Loucy (cell line): ENCODE results near the gene CCDC187.

Experiments
- H2AFZ ChIP-seq: fragments of 200-600 bp; sonication (generic); 2 replicates; pipeline ENCODE4 v1.6.0; 2016; ENCODE audit warnings: antibody characterized with exemption, mild to moderate bottlenecking, low read length, moderate library complexity
- H3F3A ChIP-seq: fragments of 200-600 bp; 2 replicates; pipeline ENCODE4 v1.6.0; 2016; ENCODE audit warnings: antibody characterized with exemption, low read depth, mild to moderate bottlenecking
- H3K27me3 ChIP-seq: fragments of 200-600 bp; sonication (generic); 2 replicates; pipeline ENCODE4 v1.6.1; 2014; ENCODE audit warnings: low read length, mild to moderate bottlenecking; ENCODE audit not compliant: insufficient read depth, poor library complexity, severe bottlenecking
- H3K36me3 ChIP-seq: fragments of 200-600 bp; sonication (generic); 2 replicates; pipeline ENCODE4 v1.6.1; 2016; ENCODE audit warnings: low read length; ENCODE audit not compliant: insufficient read depth
- H3K4me1 ChIP-seq: fragments of 200-600 bp; sonication (generic); 2 replicates; pipeline ENCODE4 v1.5.1; 2014; ENCODE audit warnings: low read length, mild to moderate bottlenecking; ENCODE audit not compliant: insufficient read depth, poor library complexity, severe bottlenecking
- H3K4me2 ChIP-seq: fragments of 200-600 bp; sonication (generic); 2 replicates; pipeline ENCODE4 v1.6.0; 2014; ENCODE audit warnings: antibody characterized with exemption, low read length, low read depth, mild to moderate bottlenecking; ENCODE audit not compliant: poor library complexity, severe bottlenecking
- H3K4me3 ChIP-seq: fragments of 200-600 bp; sonication (generic); 2 replicates; pipeline ENCODE4 v1.5.1; 2014; ENCODE audit warnings: low read length, mild to moderate bottlenecking, mixed read lengths; ENCODE audit not compliant: poor library complexity, severe bottlenecking
- H3K79me2 ChIP-seq: fragments of 200-600 bp; sonication (generic); 2 replicates; pipeline ENCODE4 v1.6.1; 2014; ENCODE audit warnings: low read length; ENCODE audit not compliant: insufficient read depth
- H3K9ac ChIP-seq: fragments of 200-600 bp; sonication (generic); 2 replicates; pipeline ENCODE4 v1.6.0; 2014; ENCODE audit warnings: mild to moderate bottlenecking, low read depth, low read length, moderate library complexity; ENCODE audit not compliant: poor library complexity, severe bottlenecking
- H3K9me2 ChIP-seq: fragments of 200-600 bp; sonication (generic); replicated peaks from 2 replicates; pipeline ENCODE4 v1.6.1; 2016; ENCODE audit warnings: low read depth, low read length, mixed read lengths
- H3K9me3 ChIP-seq: fragments of 200-600 bp; sonication (generic); 2 replicates; pipeline ENCODE4 v1.6.1; 2014; ENCODE audit warnings: mild to moderate bottlenecking, antibody characterized with exemption, low read length, low read depth; ENCODE audit not compliant: insufficient read depth
- H4K20me1 ChIP-seq: fragments of 200-600 bp; sonication (generic); 2 replicates; pipeline ENCODE4 v1.6.0; 2014; ENCODE audit warnings: antibody characterized with exemption, low read length, mild to moderate bottlenecking; ENCODE audit not compliant: insufficient read depth, poor library complexity, severe bottlenecking
- EZH2phosphoT487 ChIP-seq: fragments of 200-600 bp; IDR thresholded peaks from 2 replicates; pipeline ENCODE4 v1.6.1; 2018; ENCODE audit warnings: antibody characterized with exemption, mild to moderate bottlenecking, moderate library complexity, borderline replicate concordance
- TF ChIP-seq, protein P1 (sequence below): fragments of 200-600 bp; sonication (generic); conservative IDR thresholded peaks from 2 replicates; pipeline ENCODE4 v1.5.1; 2014; ENCODE audit warnings: mild to moderate bottlenecking, antibody characterized with exemption, low read length

Gene CCDC187

DNA sequence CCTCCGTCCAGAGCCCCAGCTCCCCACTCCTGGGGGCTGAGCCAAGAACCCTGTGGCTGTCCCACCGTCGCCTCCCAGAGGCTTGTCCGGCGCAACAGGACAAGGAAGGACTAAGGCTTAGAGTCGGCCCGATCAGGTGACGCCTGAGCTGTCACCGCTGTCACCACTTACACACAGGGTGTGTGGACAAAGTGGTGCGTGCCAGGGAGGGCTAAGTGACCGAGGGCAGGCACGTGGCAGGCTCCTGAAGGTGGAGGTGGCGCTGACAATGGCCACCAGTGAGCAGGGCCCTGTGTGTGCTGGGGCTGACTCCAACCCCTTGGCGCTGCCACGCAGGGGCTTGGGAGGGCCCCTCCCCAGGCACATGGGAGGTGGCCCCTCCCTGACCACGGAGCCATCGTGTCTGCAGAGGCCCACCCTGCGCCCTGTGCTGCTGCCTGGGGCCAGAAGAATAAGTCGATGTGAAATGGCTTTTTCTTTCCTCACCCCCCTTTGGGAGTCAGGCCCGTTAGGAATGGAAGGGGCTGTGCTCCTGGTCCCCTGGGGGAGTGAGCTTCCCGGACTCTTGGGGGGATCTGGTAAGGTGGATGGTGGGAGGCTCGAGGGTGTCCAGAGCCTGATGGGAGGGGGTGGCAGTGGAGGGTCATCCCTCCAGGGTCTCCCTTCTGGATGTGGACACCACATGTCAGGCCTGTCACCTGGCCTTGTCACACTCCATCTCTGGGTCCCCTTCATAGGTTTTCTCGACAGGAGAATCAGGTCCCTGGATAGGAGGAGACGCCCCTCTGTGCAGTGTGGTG is 20.8 kb upstream of the CCDC187 start:
- Histone ChIP-seq H3K9ac (no peak overlapping the region), H4K20me1 (peaks cover 5% of the 10 kb centered on the region), H3K4me1 (peaks cover 20% of the 10 kb centered on the region), H3K27me3 (no peaks in the 10 kb centered on the region), H3K4me2 (no peak overlapping the region), H3K36me3 (no peaks in the 10 kb centered on the region), H3K9me2 (no peaks in the 10 kb centered on the region), H3K4me3 (no peak overlapping the region), H3F3A (no peaks in the 10 kb centered on the region), H3K9me3 (no peaks in the 10 kb centered on the region), H3K79me2 (peaks cover 19% of the 10 kb centered on the region), H2AFZ (no peak overlapping the region)
- TF ChIP-seq, protein P1, sequence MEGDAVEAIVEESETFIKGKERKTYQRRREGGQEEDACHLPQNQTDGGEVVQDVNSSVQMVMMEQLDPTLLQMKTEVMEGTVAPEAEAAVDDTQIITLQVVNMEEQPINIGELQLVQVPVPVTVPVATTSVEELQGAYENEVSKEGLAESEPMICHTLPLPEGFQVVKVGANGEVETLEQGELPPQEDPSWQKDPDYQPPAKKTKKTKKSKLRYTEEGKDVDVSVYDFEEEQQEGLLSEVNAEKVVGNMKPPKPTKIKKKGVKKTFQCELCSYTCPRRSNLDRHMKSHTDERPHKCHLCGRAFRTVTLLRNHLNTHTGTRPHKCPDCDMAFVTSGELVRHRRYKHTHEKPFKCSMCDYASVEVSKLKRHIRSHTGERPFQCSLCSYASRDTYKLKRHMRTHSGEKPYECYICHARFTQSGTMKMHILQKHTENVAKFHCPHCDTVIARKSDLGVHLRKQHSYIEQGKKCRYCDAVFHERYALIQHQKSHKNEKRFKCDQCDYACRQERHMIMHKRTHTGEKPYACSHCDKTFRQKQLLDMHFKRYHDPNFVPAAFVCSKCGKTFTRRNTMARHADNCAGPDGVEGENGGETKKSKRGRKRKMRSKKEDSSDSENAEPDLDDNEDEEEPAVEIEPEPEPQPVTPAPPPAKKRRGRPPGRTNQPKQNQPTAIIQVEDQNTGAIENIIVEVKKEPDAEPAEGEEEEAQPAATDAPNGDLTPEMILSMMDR, result peak; percentile 18; the same call in 1 of the 2 replicates
- no peak for TF ChIP-seq EZH2phosphoT487

DNA sequence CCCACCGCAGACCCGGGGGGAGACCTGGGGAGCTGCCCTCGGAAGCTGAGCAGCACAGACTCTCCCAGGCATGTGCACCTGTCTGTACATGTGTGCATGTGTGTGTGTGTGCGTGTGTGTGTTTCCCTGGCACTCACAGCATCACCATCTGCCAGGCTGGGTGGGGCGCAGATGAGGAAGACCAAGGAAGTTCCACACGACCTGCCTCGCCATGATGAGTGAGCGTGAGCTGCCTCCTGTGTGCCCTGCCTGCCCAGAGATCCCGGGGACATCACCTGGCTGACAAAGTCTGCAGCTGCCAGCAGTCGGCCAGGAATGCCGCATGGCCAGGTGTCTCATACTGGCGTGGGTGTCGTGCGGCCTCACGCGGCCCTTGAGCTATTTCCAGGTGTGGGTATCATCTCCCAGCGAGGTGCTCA is 19.5 kb upstream of the CCDC187 start:
- H3K9me3 ChIP-seq, result no peaks in the 10 kb centered on the region
- H3K4me2 ChIP-seq, result no peak overlapping the region
- H2AFZ ChIP-seq, result no peak overlapping the region
- no peaks in the 10 kb centered on the region for H3F3A ChIP-seq
- H3K27me3 ChIP-seq, result no peaks in the 10 kb centered on the region
- H3K9ac ChIP-seq, result no peak overlapping the region
- H3K9me2 ChIP-seq, result no peaks in the 10 kb centered on the region
- H3K4me3 ChIP-seq, result no peak overlapping the region
- no peaks in the 10 kb centered on the region for H3K36me3 ChIP-seq
- peaks cover 7% of the 10 kb centered on the region for H3K4me1 ChIP-seq
- H4K20me1 ChIP-seq, result peaks cover under 1% of the 10 kb centered on the region
- TF ChIP-seq, protein P1, result no peak
- TF ChIP-seq EZH2phosphoT487, result no peak
- peaks cover 5% of the 10 kb centered on the region for H3K79me2 ChIP-seq

DNA sequence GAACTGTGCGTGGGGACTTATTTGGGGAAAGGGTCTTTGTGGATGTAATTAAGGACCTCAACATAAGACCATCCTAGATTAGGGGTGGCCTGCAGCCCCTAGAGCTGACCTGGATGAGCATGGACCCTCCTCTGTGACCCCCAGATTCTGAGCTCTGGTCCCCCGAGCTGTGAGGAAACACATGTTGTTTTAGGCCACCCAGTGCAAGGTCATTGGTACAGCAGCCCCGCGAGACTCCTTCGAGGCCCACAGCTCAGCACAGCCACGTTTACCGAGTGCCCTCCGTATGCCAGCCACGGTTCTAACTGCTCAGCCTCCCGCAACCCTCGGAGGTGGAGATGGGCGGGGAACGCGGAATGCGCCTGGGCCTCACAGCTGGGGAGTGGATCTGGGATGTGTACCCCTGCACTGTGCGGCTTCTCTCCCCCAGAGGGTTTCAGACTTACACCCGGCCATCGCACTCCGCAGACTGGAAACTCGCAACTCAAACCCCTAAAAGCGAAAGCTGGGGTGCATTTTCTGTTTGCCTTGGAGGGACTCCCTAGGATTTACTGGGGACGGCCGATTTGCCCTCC is 18.9 kb upstream of the CCDC187 start:
- H3F3A ChIP-seq, result no peaks in the 10 kb centered on the region
- no peaks in the 10 kb centered on the region for H3K36me3 ChIP-seq
- peaks cover 2% of the 10 kb centered on the region for H3K4me1 ChIP-seq
- H3K4me2 ChIP-seq, result no peak overlapping the region
- TF ChIP-seq, protein P1, result no peak
- TF ChIP-seq EZH2phosphoT487, result no peak
- no peaks in the 10 kb centered on the region for H4K20me1 ChIP-seq
- no peak overlapping the region for H3K9ac ChIP-seq
- no peaks in the 10 kb centered on the region for H3K9me3 ChIP-seq
- H2AFZ ChIP-seq, result no peak overlapping the region
- H3K27me3 ChIP-seq, result no peaks in the 10 kb centered on the region
- 0 out of 2 replicates have a peak, but pooled peaks cover under 1% of the 10 kb centered on the region for H3K79me2 ChIP-seq
- H3K4me3 ChIP-seq, result no peak overlapping the region
- H3K9me2 ChIP-seq, result no peaks in the 10 kb centered on the region
